HepG2 (cell line): ENCODE data around the gene TUBG2. TPM values are rescaled to one million over a fixed set of nuclear protein-coding genes. Genes with fewer than 3 reads are reported as not detected.

Experiments used
- ATRX ChIP-seq: sonication (generic); formaldehyde crosslinking; IDR thresholded peaks from 2 replicates; pipeline ENCODE4 v1.4.0; 2020; ENCODE audit warnings: missing genetic modification reagents, borderline replicate concordance
- DR1 ChIP-seq: sonication (generic); formaldehyde crosslinking; IDR thresholded peaks from 2 replicates; pipeline ENCODE4 v1.8.0; 2021; ENCODE audit warnings: mild to moderate bottlenecking, missing genetic modification reagents, inconsistent platforms
- FUBP1 ChIP-seq: sonication (generic); formaldehyde crosslinking; IDR thresholded peaks from 2 replicates; pipeline ENCODE4 v1.5.1; 2020; ENCODE audit warnings: missing genetic modification reagents, mild to moderate bottlenecking, borderline replicate concordance
- HMG20A ChIP-seq: IDR thresholded peaks from 2 replicates; pipeline ENCODE4 v1.6.1; 2016; ENCODE audit warnings: borderline replicate concordance
- MAFG ChIP-seq: sonication (generic); formaldehyde crosslinking; IDR thresholded peaks from 2 replicates; pipeline ENCODE4 v1.5.1; 2020; ENCODE audit warnings: mild to moderate bottlenecking, missing genetic modification reagents
- MAFK ChIP-seq, 2 experiments: IDR thresholded peaks in 1 of 2; conservative IDR thresholded peaks in 1 of 2; 2 replicates each; pipeline ENCODE4 v1.6.1; 2011; ENCODE audit warnings: improper control_type of control experiment in 2 of 2, low read length in 2 of 2
- MBNL3 ChIP-seq: fragments of 250-450 bp; sonication (Bioruptor Pico); conservative IDR thresholded peaks from 2 replicates; pipeline ENCODE4 v1.8.0; 2022; ENCODE audit warnings: mild to moderate bottlenecking, inconsistent platforms
- PAWR ChIP-seq: sonication (generic); formaldehyde crosslinking; IDR thresholded peaks from 2 replicates; pipeline ENCODE4 v1.4.0; 2020; ENCODE audit warnings: missing genetic modification reagents, mild to moderate bottlenecking, borderline replicate concordance
- POLR2AphosphoS5 ChIP-seq: IDR thresholded peaks from 2 replicates; pipeline ENCODE4 v1.6.1; 2012; ENCODE audit warnings: low read depth, low read length
- RFX3 ChIP-seq: IDR thresholded peaks from 2 replicates; pipeline ENCODE4 v1.6.1; 2016; ENCODE audit warnings: missing biosample characterization, missing genetic modification reagents
- U2AF2 ChIP-seq: fragments of 200-400 bp; formaldehyde crosslinking; IDR thresholded peaks from 2 replicates; pipeline ENCODE4 v1.6.1; 2017; ENCODE audit warnings: low read depth, mild to moderate bottlenecking, low read length
- ZNF280D ChIP-seq: sonication (generic); formaldehyde crosslinking; IDR thresholded peaks from 2 replicates; pipeline ENCODE4 v1.5.1; 2020; ENCODE audit warnings: mild to moderate bottlenecking, missing genetic modification reagents
- ZNF644 ChIP-seq: IDR thresholded peaks from 2 replicates; pipeline ENCODE4 v1.6.1; 2016; ENCODE audit warnings: low read depth
- polyA plus RNA-seq, 8 experiments: library from polyadenylated mRNA; depleted of rRNA in 3 of 8; stranded (reverse) in 7 of 8; unstranded in 1 of 8; fragments of >200 nt; fragmentation: Illumina TruSeq in 4 of 8; extraction: Trizol in 4 of 8; gene quantifications; 2 replicates each; pipeline versions ENCODE4 v1.2.1 to v1.2.3, GENCODE V29; 2011 to 2016; ENCODE audit warnings: low read depth in 4 of 8, missing spikeins in 1 of 8, mixed read lengths in 1 of 8; ENCODE audit not compliant: insufficient read depth in 1 of 8
- total RNA-seq, 5 experiments: library from RNA; depleted of rRNA; stranded (reverse); fragments of >200 nt; fragmentation: Illumina TruSeq; extraction: Trizol; gene quantifications; 2 replicates each; pipeline ENCODE4 v1.2.3, GENCODE V29; 2016; ENCODE audit warnings: low read depth in 1 of 5
- TF ChIP-seq, protein P1 (sequence below): sonication (generic); formaldehyde crosslinking; IDR thresholded peaks from 2 replicates; pipeline ENCODE4 v1.5.1; 2020; ENCODE audit warnings: missing genetic modification reagents, mild to moderate bottlenecking, borderline replicate concordance
- TF ChIP-seq, protein P2 (sequence below): sonication (generic); formaldehyde crosslinking; IDR thresholded peaks from 2 replicates; pipeline ENCODE4 v1.5.1; 2020; ENCODE audit warnings: missing genetic modification reagents, mild to moderate bottlenecking, borderline replicate concordance
- TF ChIP-seq, protein P3 (sequence below): sonication (generic); formaldehyde crosslinking; IDR thresholded peaks from 2 replicates; pipeline ENCODE4 v1.4.0; 2020; ENCODE audit warnings: mild to moderate bottlenecking, low read depth, missing genetic modification reagents
- TF ChIP-seq, protein P4 (sequence below): sonication (generic); formaldehyde crosslinking; IDR thresholded peaks from 2 replicates; pipeline ENCODE4 v1.4.0; 2020; ENCODE audit warnings: low read depth, missing genetic modification reagents

The TUBG2 gene
- total and polyA plus RNA-seq, 2 of the 13 experiments (the other 11 are each of a cell fraction or from before 2014, with no cell fraction given), result 16.0 to 42.3 TPM

- TF ChIP-seq MAFG (no peak), DR1 (CRISPR knock-in tag) (peak; percentile 67), ATRX (no peak), ZNF280D (no peak), PAWR (CRISPR knock-in tag) (no peak; the same call in 1 of the 2 replicates), HMG20A (CRISPR knock-in tag) (no peak), ZNF644 (CRISPR knock-in tag) (no peak), FUBP1 (CRISPR knock-in tag) (0 out of 2 replicates have a peak, but pooled peaks have one; percentile 66), MBNL3 (CRISPR knock-in tag) (no peak), RFX3 (CRISPR knock-in tag) (no peak), MAFK (conservative IDR thresholded peaks at IDR 0.05 in 1 of 2, IDR thresholded peaks at IDR 0.05 in 1 of 2; ENCODE audit: low read length in 2 of 2) (no peak), U2AF2 (no peak), POLR2AphosphoS5 (peak; percentile 61)
- TF ChIP-seq, protein P1, sequence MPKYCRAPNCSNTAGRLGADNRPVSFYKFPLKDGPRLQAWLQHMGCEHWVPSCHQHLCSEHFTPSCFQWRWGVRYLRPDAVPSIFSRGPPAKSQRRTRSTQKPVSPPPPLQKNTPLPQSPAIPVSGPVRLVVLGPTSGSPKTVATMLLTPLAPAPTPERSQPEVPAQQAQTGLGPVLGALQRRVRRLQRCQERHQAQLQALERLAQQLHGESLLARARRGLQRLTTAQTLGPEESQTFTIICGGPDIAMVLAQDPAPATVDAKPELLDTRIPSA (CRISPR knock-in tag), result 0 out of 2 replicates have a peak, but pooled peaks have one; percentile 81
- TF ChIP-seq, protein P2, sequence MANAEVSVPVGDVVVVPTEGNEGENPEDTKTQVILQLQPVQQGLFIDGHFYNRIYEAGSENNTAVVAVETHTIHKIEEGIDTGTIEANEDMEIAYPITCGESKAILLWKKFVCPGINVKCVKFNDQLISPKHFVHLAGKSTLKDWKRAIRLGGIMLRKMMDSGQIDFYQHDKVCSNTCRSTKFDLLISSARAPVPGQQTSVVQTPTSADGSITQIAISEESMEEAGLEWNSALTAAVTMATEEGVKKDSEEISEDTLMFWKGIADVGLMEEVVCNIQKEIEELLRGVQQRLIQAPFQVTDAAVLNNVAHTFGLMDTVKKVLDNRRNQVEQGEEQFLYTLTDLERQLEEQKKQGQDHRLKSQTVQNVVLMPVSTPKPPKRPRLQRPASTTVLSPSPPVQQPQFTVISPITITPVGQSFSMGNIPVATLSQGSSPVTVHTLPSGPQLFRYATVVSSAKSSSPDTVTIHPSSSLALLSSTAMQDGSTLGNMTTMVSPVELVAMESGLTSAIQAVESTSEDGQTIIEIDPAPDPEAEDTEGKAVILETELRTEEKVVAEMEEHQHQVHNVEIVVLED, result no peak; the same call in none of the 2 replicates
- TF ChIP-seq, protein P3, sequence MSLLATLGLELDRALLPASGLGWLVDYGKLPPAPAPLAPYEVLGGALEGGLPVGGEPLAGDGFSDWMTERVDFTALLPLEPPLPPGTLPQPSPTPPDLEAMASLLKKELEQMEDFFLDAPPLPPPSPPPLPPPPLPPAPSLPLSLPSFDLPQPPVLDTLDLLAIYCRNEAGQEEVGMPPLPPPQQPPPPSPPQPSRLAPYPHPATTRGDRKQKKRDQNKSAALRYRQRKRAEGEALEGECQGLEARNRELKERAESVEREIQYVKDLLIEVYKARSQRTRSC, result 0 out of 2 replicates have a peak, but pooled peaks have one; percentile 56
- TF ChIP-seq, protein P4, sequence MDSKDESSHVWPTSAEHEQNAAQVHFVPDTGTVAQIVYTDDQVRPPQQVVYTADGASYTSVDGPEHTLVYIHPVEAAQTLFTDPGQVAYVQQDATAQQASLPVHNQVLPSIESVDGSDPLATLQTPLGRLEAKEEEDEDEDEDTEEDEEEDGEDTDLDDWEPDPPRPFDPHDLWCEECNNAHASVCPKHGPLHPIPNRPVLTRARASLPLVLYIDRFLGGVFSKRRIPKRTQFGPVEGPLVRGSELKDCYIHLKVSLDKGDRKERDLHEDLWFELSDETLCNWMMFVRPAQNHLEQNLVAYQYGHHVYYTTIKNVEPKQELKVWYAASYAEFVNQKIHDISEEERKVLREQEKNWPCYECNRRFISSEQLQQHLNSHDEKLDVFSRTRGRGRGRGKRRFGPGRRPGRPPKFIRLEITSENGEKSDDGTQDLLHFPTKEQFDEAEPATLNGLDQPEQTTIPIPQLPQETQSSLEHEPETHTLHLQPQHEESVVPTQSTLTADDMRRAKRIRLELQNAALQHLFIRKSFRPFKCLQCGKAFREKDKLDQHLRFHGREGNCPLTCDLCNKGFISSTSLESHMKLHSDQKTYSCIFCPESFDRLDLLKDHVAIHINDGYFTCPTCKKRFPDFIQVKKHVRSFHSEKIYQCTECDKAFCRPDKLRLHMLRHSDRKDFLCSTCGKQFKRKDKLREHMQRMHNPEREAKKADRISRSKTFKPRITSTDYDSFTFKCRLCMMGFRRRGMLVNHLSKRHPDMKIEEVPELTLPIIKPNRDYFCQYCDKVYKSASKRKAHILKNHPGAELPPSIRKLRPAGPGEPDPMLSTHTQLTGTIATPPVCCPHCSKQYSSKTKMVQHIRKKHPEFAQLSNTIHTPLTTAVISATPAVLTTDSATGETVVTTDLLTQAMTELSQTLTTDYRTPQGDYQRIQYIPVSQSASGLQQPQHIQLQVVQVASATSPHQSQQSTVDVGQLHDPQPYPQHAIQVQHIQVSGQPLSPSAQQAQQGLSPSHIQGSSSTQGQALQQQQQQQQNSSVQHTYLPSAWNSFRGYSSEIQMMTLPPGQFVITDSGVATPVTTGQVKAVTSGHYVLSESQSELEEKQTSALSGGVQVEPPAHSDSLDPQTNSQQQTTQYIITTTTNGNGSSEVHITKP (CRISPR knock-in tag), result no peak
Observed at GRCh38 chr17:42676424-42677011, 17.4 kb downstream of the TUBG2 start, which contains the start of gene PLEKHH3 (continued).
